KOPT-K1 (cell line): ENCODE results near the gene SLC66A2.

Experiments used
- H3K27ac ChIP-seq: fragments of 200-600 bp; sonication (generic); 2 replicates; pipeline ENCODE4 v1.5.1; 2016; ENCODE audit warnings: antibody characterized with exemption, mild to moderate bottlenecking, low read depth, low read length; ENCODE audit not compliant: poor library complexity, severe bottlenecking
- H3K36me3 ChIP-seq: fragments of 200-600 bp; sonication (generic); 2 replicates; pipeline ENCODE4 v1.5.1; 2017; ENCODE audit warnings: antibody characterized with exemption, mild to moderate bottlenecking, low read length, moderate library complexity; ENCODE audit not compliant: insufficient read depth
- H3K9me3 ChIP-seq: fragments of 200-600 bp; sonication (generic); 2 replicates; pipeline ENCODE4 v1.5.1; 2017; ENCODE audit warnings: antibody characterized with exemption, low read length, mild to moderate bottlenecking; ENCODE audit not compliant: insufficient read depth, poor library complexity, severe bottlenecking

Gene SLC66A2

DNA sequence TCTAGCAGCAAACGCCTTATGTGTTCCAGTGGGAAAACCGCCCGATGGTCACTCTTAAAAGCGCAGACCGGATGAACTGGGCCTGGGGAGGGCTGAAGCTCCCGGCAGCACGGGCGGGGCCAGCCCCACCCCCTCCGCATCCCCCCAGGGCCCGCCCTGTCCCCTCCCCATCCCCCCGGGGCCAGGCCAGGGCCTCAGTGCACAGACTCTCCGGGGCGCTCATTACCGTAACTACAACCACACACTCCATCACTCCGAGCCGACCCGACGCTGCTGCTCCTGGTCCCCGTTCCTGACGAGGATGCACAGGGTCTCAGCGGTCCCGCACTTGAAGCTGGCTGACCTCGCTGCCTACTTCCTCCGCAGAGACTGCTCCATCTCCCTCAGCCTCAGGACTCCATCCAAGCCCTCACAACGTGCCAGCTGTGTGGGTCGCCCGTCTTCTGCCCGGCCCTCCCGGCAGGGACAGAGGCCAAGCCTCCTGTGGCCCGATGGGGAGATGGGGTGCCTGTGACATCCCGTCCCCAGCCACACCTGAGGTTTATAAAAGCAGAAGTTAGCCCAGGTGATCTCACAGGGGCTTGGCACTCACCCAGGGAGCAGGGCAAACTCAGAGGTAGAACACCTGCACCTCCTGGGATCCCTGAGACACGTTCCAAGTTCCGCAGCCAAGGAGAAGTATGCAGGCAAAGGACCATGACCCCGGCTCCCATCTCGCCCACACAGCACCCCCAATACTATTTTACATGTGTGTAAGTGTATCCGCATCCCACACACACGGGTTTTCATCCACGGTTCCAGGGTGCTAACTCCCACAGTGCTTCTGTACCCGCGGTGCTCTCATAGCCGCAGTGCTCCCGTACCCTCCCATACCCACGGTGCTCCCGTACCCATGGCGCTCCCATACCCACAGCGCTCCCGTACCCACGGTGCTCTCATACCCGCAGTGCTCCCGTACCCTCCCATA is 36.0 kb downstream of the SLC66A2 start:
- Histone ChIP-seq H3K27ac (no peak overlapping the region), H3K9me3 (peaks cover 18% of the 10 kb centered on the region), H3K36me3 (peaks cover 44% of the 10 kb centered on the region; the same call in 1 of the 2 replicates)

DNA sequence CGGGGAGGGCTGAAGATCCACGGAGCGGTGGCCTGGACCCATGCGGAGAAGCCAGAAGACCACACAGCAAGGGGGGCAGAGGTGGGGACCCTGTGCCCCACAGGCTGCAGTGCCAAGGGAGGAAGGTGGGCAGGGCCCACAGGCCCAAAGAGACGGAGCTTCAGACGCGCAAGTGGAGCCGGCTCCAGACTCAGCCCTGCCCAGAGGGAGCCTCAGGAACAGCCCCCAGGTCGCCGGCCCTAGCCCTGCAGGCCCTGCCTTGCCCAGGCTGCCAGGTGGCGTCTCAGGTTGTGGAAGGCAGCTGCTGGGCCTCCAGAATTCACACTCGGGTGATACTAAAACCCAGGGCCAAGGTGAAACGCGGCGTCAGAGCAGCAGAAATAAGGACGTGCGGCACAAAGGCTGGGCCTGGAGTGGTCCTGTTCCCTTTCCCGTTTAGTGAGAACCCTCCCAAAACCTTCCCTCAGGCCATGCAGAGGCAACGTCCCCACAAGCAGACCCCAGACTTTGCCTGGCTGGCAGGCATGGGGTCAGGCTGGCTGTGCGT is 36.8 kb downstream of the SLC66A2 start:
- Histone ChIP-seq H3K27ac (no peak overlapping the region), H3K9me3 (peaks cover 18% of the 10 kb centered on the region), H3K36me3 (peaks cover 44% of the 10 kb centered on the region; the same call in 1 of the 2 replicates)

GRCh38 chr18:79912994-79913831 is 38.2 kb downstream of the SLC66A2 start:
- Histone ChIP-seq H3K27ac (no peak overlapping the region), H3K36me3 (peaks cover 38% of the 10 kb centered on the region; the same call in 1 of the 2 replicates), H3K9me3 (peaks cover 18% of the 10 kb centered on the region)

DNA sequence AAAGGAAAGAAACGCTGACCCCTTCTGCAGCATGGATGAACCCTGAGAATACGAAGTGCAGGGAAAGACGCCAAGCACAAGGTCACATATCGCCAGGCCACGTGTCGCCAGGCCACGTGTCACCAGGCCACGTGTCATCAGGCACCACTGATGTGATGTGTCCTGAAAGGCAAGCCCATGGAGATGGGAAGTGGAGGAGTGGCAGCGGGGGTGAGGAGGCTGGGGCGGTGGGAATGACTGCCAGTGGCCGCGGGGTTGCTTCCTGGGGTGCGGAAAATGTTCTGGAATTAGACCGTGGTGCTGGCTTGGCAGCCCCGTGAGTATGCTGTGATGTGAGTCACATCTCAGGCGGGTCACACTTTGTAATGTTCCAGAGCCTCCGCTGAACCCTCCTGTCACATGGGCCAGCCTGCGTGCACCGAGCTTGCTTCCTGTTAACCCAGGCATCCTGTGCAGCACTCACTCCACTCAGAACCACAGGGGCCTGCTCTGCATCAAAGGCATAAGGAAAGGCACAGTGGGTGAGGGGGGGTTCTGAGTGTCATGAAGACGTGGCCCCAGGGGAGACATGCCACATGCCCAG is 39.0 kb downstream of the SLC66A2 start:
- Histone ChIP-seq H3K36me3 (peaks cover 36% of the 10 kb centered on the region; the same call in 1 of the 2 replicates), H3K27ac (no peak overlapping the region)

DNA sequence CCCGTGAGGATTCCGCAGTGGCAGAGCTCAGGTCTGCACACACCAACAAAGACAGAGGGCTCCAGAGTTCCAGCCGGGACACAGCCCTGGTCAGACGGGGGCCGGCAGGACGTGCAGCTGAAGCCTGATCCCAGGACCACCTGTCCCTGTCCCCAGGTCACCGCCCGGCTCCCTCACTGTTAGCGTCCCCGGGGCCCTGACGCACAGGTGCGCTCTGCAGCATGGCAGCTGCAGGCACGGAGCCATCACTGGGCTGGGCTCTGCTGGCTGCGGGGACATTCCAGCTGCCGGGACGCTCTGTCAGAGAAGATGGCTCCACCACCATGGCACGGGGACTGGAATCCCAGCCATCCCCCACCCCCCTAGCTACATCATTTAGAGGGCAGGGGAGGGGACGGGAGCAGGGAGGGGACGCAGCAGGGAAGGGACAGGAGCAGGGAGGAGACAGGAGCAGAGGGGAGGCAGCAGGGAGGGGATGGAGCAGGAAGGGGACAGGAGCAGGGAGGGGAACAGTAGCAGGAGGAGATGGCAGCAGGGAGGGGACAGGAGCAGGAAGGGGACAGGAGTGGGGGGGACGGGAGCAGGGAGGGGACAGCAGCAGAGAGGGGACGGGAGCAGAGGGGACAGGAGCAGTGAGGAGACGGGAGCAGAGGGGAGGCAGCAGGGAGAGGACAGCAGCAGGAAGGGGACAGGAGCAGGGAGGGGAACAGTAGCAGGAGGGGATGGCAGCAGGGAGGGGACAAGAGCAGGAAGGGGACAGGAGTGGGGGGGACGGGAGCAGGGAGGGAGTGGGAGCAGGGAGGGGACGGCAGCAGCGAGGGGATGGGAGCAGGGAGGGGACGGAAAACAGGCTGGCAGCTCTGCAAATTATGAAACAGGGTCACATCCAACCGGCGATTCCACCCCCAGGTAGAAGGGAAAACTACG is 39.8 kb downstream of the SLC66A2 start:
- H3K27ac ChIP-seq = no peak overlapping the region
- peaks cover 30% of the 10 kb centered on the region; the same call in 1 of the 2 replicates for H3K36me3 ChIP-seq
- H3K9me3 ChIP-seq = peaks cover 12% of the 10 kb centered on the region

More for the DNA sequence above, 39.0 kb downstream of the SLC66A2 start:
- H3K9me3 ChIP-seq = peaks cover 18% of the 10 kb centered on the region

DNA sequence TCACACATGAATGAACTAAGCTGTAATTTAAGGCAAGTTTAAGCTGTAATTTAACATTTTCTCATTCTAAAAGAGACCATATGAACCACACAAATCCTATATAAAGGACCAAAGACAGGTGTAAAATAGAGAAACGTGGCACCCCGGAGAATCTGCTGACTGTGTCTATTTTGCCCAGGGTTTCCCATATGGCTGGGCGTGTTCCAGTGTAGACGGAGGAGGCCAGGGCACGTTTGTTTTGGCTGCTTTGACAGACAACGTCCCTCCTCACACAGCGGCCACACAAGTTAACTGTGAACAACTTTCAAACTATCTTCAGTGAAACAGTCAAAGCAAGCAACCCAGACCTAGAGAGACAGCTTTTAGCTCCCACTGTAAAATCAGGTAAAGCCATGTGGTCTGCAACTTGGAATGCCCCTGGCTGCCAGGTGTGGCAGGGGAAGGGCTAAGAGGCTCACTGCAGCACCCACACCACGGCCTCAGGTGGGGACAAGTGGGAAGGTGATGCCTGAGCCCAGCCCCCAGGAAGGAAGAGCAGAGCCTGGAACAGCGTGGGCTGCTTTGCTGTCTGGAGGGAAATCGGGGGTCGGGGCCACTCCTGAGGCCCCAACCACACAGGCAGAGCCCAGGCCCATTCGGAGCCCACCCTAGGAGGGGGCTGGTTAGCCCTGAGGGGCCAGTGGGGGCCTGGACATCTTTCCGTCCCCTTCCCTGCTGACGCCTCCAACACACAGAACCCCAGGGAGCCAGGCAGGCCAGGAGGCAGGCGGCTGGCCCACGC is 40.7 kb downstream of the SLC66A2 start:
- Histone ChIP-seq H3K9me3 (peaks cover 4% of the 10 kb centered on the region), H3K36me3 (peaks cover 21% of the 10 kb centered on the region; the same call in 1 of the 2 replicates)

DNA sequence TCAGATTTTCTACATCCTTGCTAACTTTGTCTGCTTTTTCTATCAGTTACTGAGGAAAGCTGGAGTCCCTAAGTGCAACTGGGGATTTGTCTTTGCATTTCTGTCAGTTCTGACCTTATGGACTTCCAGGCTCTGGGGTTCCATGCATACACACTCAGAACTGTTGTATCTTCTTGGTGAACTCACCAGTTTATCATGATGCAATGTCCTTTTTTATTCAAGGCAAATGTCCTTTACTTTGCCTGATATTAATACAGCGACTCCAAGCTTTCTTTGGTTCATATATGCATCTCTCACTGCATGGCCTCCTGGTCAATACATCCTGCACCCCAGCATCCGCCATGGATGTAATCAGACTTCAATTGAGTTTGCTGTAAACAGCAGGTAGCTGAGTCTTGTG is 44.7 kb downstream of the SLC66A2 start:
- no peak overlapping the region for H3K27ac ChIP-seq
- peaks cover 36% of the 10 kb centered on the region for H3K36me3 ChIP-seq
- no peaks in the 10 kb centered on the region for H3K9me3 ChIP-seq

More for the DNA sequence above, 40.7 kb downstream of the SLC66A2 start:
- no peak overlapping the region for H3K27ac ChIP-seq

DNA sequence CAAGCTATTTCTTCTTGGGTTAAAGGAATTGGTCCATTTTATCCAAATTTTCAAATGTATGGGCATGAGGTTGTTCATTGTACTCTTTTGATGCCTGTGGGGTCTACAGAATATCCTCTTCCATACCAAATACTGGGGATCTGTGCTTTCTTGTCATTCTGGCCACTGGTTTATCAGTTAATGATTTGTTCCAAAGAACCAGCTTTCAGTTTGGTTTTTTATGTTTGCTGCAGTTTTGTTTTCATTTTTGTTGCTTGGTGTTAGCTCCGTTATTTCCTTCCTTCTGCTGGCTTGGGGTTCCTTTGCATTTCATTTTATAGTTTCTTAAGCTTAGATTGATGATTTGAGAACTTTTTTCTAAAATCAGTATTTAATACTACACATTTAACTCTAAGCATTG is 45.5 kb downstream of the SLC66A2 start:
- no peak overlapping the region for H3K27ac ChIP-seq
- peaks cover 2% of the 10 kb centered on the region for H3K9me3 ChIP-seq
- H3K36me3 ChIP-seq = peaks cover 39% of the 10 kb centered on the region

- H3K27ac ChIP-seq = no peak overlapping the region
- peaks cover 7% of the 10 kb centered on the region for H3K9me3 ChIP-seq
- H3K36me3 ChIP-seq = peaks cover 43% of the 10 kb centered on the region
These were observed 46.0 kb downstream of the SLC66A2 start for GRCh38 chr18:79905389-79905911.

DNA sequence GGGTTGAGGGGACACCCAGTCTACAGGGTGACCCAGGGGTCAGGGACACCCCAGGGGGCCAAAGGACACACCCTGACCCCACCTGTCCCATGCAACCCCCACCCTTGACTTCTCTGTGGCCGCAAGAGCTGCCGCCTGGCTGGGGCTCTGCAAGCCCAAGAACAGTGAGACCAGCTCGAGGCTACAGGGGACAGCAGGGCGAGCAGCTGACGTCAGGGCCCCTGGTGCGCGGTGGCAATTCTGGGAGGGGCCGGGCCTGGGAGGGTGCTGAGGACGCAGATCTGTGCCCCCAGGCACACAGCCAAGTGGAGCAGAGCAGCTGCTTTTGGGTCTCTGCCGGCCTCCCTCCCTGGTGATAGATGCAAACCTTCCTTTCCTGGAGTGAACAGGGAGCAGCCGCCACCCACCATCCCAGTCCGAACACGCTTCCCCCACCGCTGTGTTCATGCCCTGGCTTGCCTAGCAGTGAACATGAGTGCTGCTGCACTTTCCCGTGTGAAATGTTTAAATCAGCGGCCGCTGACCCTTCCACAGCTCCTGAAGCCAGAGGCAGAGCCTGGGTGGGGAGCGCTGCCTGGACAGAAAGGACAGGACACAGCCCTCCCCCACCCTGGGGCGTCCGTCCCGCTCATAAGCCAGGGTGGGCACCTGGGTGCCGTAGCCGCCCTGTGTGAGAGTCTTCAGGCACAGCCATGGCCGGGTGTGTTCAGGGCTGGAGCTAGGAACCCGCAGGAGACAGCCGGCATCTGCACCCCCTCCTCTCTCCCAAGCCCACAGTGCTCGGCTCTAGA is 46.9 kb downstream of the SLC66A2 start:
- H3K9me3 ChIP-seq = peaks cover 16% of the 10 kb centered on the region
- H3K36me3 ChIP-seq = peaks cover 43% of the 10 kb centered on the region
- no peak overlapping the region for H3K27ac ChIP-seq

GRCh38 chr18:79903787-79904356 is 47.6 kb downstream of the SLC66A2 start:
- Histone ChIP-seq H3K27ac (no peak overlapping the region), H3K36me3 (peaks cover 43% of the 10 kb centered on the region), H3K9me3 (peaks cover 23% of the 10 kb centered on the region)

GRCh38 chr18:79903071-79903635 is 48.3 kb downstream of the SLC66A2 start:
- H3K27ac ChIP-seq = no peak overlapping the region
- peaks cover 30% of the 10 kb centered on the region for H3K9me3 ChIP-seq
- H3K36me3 ChIP-seq = peaks cover 39% of the 10 kb centered on the region
